B cell (primary cell): Measurements from ENCODE around the gene KCNC3. TPM values are rescaled to one million over a fixed set of nuclear protein-coding genes. Genes with fewer than 3 reads are reported as not detected.

Experiments
- ATAC-seq: fragments of 200-7000 bp; cut with Tn5 transposase; one replicate; pipeline ENCODE4 v1.10.0; 2021; ENCODE audit warnings: low read depth, mild to moderate bottlenecking, moderate number of reproducible peaks, moderate library complexity
- CTCF ChIA-PET: fragments of 350-600 bp; sonication (Branson Sonifier 250); formaldehyde crosslinking; loops from one replicate; lab custom pipeline; 2021; ENCODE audit warnings: antibody characterized with exemption, inconsistent platforms; lab: Charles Lee
- POLR2A ChIA-PET: fragments of 350-600 bp; sonication (Branson Sonifier 250); formaldehyde crosslinking; loops from one replicate; lab custom pipeline; 2021; ENCODE audit warnings: antibody characterized with exemption; lab: Charles Lee
- DNase-seq: peaks from one replicate; pipeline ENCODE4 v3.0.0; 2013
- H2AFZ ChIP-seq: 2 replicates; pipeline ENCODE4 v1.6.1; 2012; ENCODE audit warnings: mild to moderate bottlenecking, low read depth, low read length; ENCODE audit not compliant: insufficient read depth, poor library complexity, severe bottlenecking
- H3K27ac ChIP-seq, 2 donors: 1 replicate in 1 of 2; 2 replicates in 1 of 2; pipeline ENCODE4 v1.5.1; 2012 to 2013; ENCODE audit warnings: low read length in 2 of 2, mild to moderate bottlenecking in 2 of 2, moderate library complexity in 1 of 2
- H3K27me3 ChIP-seq, 4 experiments: fragments of 200-600 bp in 1 of 4; sonication (generic) in 1 of 4; replicated peaks in 1 of 4; 1 replicate in 2 of 4; 2 replicates in 2 of 4; pipeline versions ENCODE4 v1.6.1 to v1.7.0; 2013 to 2016; ENCODE audit warnings: low read length in 3 of 4, mild to moderate bottlenecking in 2 of 4, mixed read lengths in 1 of 4, moderate library complexity in 1 of 4; ENCODE audit not compliant: insufficient read depth in 4 of 4, control insufficient read depth in 3 of 4; ENCODE audit errors: control extremely low read depth in 1 of 4
- H3K36me3 ChIP-seq, 2 experiments: replicated peaks in 1 of 2; 1 replicate in 1 of 2; 2 replicates in 1 of 2; pipeline versions ENCODE4 v1.6.1 to v1.7.1; 2013; ENCODE audit warnings: low read length in 1 of 2; ENCODE audit not compliant: insufficient read depth in 2 of 2, control insufficient read depth in 1 of 2; ENCODE audit errors: control extremely low read depth in 1 of 2, extremely low read depth in 1 of 2
- H3K4me1 ChIP-seq, 2 donors: fragments of 200-600 bp in 1 of 2; sonication (generic) in 1 of 2; 1 replicate in 1 of 2; 2 replicates in 1 of 2; pipeline versions ENCODE4 v1.5.1 to v1.6.1; 2013 to 2017; ENCODE audit warnings: low read length in 2 of 2; ENCODE audit not compliant: control insufficient read depth in 2 of 2, insufficient read depth in 2 of 2
- H3K4me2 ChIP-seq: replicated peaks from 2 replicates; pipeline ENCODE3; 2012; ENCODE audit warnings: mild to moderate bottlenecking, low read depth, low read length; ENCODE audit not compliant: poor library complexity, severe bottlenecking
- H3K4me3 ChIP-seq, 5 experiments: fragments of 200-600 bp in 1 of 5; sonication (generic) in 1 of 5; 1 replicate in 3 of 5; 2 replicates in 2 of 5; pipeline versions ENCODE4 v1.5.1 to v1.7.0; 2011 to 2016; ENCODE audit warnings: low read length in 4 of 5, mild to moderate bottlenecking in 4 of 5, low read depth in 2 of 5, control low read depth in 1 of 5, moderate library complexity in 1 of 5; ENCODE audit not compliant: insufficient read depth in 1 of 5; ENCODE audit errors: control extremely low read depth in 1 of 5, extremely low read depth in 1 of 5
- H3K79me2 ChIP-seq: fragments of 200-600 bp; sonication (generic); one replicate; pipeline ENCODE4 v1.6.0; 2016; ENCODE audit warnings: low read length; ENCODE audit not compliant: control insufficient read depth, insufficient read depth
- H3K9ac ChIP-seq: fragments of 200-600 bp; sonication (generic); 2 replicates; pipeline ENCODE4 v1.6.1; 2017; ENCODE audit warnings: mild to moderate bottlenecking, low read length, moderate library complexity
- H3K9me3 ChIP-seq, 3 donors: one replicate each; pipeline versions ENCODE4 v1.6.1 to v1.7.1; 2013; ENCODE audit warnings: low read length in 2 of 3; ENCODE audit not compliant: control insufficient read depth in 2 of 3, insufficient read depth in 1 of 3; ENCODE audit errors: control extremely low read depth in 1 of 3
- H4K20me1 ChIP-seq: 2 replicates; pipeline ENCODE4 v1.6.0; 2012; ENCODE audit warnings: mild to moderate bottlenecking, low read length; ENCODE audit not compliant: insufficient read depth, control insufficient read depth, poor library complexity, severe bottlenecking
- H3K27ac Mint-ChIP-seq: one replicate; pipeline ENCODE4 v1.8.0; 2021; ENCODE audit warnings: mixed read lengths
- H3K27me3 Mint-ChIP-seq: one replicate; pipeline ENCODE4 v1.8.0; 2021; ENCODE audit warnings: mixed read lengths
- H3K4me1 Mint-ChIP-seq: one replicate; pipeline ENCODE4 v1.8.0; 2021; ENCODE audit warnings: mixed read lengths
- H3K4me3 Mint-ChIP-seq: one replicate; pipeline ENCODE4 v1.8.0; 2021; ENCODE audit warnings: mixed read lengths
- H3K9me3 Mint-ChIP-seq: one replicate; pipeline ENCODE4 v1.8.0; 2022; ENCODE audit warnings: mixed read lengths; ENCODE audit not compliant: insufficient read depth
- EZH2 ChIP-seq: IDR thresholded peaks from 2 replicates; pipeline ENCODE4 v1.6.1; 2012; ENCODE audit warnings: borderline replicate concordance, low read depth, mild to moderate bottlenecking, moderate library complexity, low read length; ENCODE audit not compliant: insufficient read depth, poor library complexity, severe bottlenecking
- WGBS: methylation state at CpG from one replicate; pipeline ENCODE4 v1.1.5; 2013; ENCODE audit warnings: missing lambda C conversion rate; ENCODE audit not compliant: insufficient coverage; 5-methylcytosine and 5-hydroxymethylcytosine counted together
- intact Hi-C: fragments of 100-400 bp; cut with micrococcal nuclease; formaldehyde crosslinking; loops from one replicate; pipeline ENCODE4 v1.10.0; 2022
- polyA plus RNA-seq: library from polyadenylated mRNA; depleted of rRNA; stranded (reverse); fragments of >200 nt; gene quantifications from 2 replicates; pipeline ENCODE4 v1.2.3, GENCODE V29; 2012
- total RNA-seq, 2 donors: library from RNA; stranded (reverse); fragments of 120-200 nt in 1 of 2; gene quantifications; 1 replicate in 1 of 2; 2 replicates in 1 of 2; pipeline versions ENCODE4 v1.2.3 to v1.2.4, GENCODE V29; 2013 to 2022
- TF ChIP-seq, protein P1 (sequence below): fragments of 200-600 bp; IDR thresholded peaks from one replicate; pipeline ENCODE4 v1.8.0; 2022; ENCODE audit warnings: antibody characterized with exemption, mild to moderate bottlenecking

KCNC3 gene
- total and polyA plus RNA-seq, 2 donors (not counting 1 experiment from before 2014, with no cell fraction given) = 12.3 to 23.0 TPM

DNA sequence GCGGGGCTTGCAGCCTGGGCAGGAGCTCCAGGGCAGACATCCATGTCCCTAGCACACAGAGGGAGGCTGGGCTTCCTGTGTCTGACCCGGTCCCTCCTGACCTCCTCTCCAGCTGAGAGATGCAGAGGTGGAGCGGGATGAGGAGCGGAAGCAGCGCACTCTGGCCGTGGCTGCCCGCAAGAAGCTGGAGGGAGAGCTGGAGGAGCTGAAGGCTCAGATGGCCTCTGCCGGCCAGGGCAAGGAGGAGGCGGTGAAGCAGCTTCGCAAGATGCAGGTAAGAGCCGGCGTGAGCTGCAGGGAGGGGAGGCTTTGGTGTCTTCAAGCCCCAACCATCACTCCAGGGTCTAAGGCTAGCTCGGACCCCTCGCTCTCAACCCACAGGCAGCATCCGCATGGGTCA, 38.4 kb downstream of the KCNC3 start:
- peaks cover 0 to 46% (median 4%) of the 10 kb centered on the region in 4 experiments for H3K27me3 ChIP-seq
- TF ChIP-seq, protein P1, sequence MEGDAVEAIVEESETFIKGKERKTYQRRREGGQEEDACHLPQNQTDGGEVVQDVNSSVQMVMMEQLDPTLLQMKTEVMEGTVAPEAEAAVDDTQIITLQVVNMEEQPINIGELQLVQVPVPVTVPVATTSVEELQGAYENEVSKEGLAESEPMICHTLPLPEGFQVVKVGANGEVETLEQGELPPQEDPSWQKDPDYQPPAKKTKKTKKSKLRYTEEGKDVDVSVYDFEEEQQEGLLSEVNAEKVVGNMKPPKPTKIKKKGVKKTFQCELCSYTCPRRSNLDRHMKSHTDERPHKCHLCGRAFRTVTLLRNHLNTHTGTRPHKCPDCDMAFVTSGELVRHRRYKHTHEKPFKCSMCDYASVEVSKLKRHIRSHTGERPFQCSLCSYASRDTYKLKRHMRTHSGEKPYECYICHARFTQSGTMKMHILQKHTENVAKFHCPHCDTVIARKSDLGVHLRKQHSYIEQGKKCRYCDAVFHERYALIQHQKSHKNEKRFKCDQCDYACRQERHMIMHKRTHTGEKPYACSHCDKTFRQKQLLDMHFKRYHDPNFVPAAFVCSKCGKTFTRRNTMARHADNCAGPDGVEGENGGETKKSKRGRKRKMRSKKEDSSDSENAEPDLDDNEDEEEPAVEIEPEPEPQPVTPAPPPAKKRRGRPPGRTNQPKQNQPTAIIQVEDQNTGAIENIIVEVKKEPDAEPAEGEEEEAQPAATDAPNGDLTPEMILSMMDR = no peak
- no peak for TF ChIP-seq EZH2
- Mint-ChIP-seq H3K27me3 (peaks cover 55% of the 10 kb centered on the region), H3K4me3 (no peak overlapping the region), H3K27ac (no peak overlapping the region), H3K4me1 (no peaks in the 10 kb centered on the region), H3K9me3 (peaks cover 14% of the 10 kb centered on the region)
- no peaks in the 10 kb centered on the region for H4K20me1 ChIP-seq
- H2AFZ ChIP-seq = no peak overlapping the region
- H3K4me1 ChIP-seq = no peaks in the 10 kb centered on the region
- H3K9me3 ChIP-seq = peaks cover under 1 to 47% (median 16%) of the 10 kb centered on the region in 3 donors
- no peak overlapping the region for H3K9ac ChIP-seq
- POLR2A ChIA-PET = no interaction called here
- CTCF ChIA-PET = no interaction called here
- no peak overlapping the region for H3K4me2 ChIP-seq
- 37% methylated on average over 4 of the region's 15 CpGs for WGBS
- intact Hi-C loops = no loop called here
- ATAC-seq (no peak), DNase-seq (no peak)
- no peak overlapping the region for H3K4me3 ChIP-seq
- H3K27ac ChIP-seq = no peak overlapping the region
- no peaks in the 10 kb centered on the region for H3K36me3 ChIP-seq
- H3K79me2 ChIP-seq = no peaks in the 10 kb centered on the region

DNA sequence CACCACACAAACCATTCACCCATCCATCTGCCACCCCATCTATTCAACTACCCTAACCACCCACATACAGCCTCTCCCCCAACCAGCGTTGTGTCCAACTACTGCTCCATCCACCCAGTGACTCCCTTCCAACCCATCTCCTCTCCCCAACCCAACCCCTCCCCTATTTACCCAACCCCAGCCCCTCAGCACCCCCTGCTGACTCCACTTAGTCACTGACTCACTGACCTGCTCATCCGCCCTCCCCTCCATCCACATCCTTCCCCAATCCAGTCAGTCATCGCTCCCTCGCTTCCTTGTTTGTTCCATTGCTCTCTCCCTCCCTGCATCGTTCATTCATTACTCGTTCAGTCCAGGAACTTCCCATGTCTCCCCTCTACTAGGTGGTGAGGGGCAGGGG, 39.2 kb downstream of the KCNC3 start:
- peaks cover 17% of the 10 kb centered on the region for H3K9me3 Mint-ChIP-seq
- no peak overlapping the region for H3K27ac Mint-ChIP-seq
- H3K27me3 Mint-ChIP-seq = peaks cover 59% of the 10 kb centered on the region

More for the DNA sequence above, 39.2 kb downstream of the KCNC3 start:
- WGBS = 33% methylated on average over 1 of the region's 6 CpGs
- Histone ChIP-seq H3K79me2 (no peaks in the 10 kb centered on the region), H3K36me3 (no peaks in the 10 kb centered on the region), H2AFZ (no peak overlapping the region), H3K27ac (no peak overlapping the region), H3K27me3 (peaks cover 0 to 46% (median 4%) of the 10 kb centered on the region in 4 experiments), H4K20me1 (no peaks in the 10 kb centered on the region), H3K4me3 (no peak overlapping the region), H3K9ac (no peak overlapping the region), H3K9me3 (peaks cover 2 to 48% (median 21%) of the 10 kb centered on the region in 3 donors), H3K4me2 (no peak overlapping the region), H3K4me1 (no peaks in the 10 kb centered on the region)
- H3K4me3 Mint-ChIP-seq = no peak overlapping the region
- TF ChIP-seq, protein P1 = no peak
- no peak for TF ChIP-seq EZH2
- POLR2A ChIA-PET = no interaction called here
- DNase-seq = no peak
- H3K4me1 Mint-ChIP-seq = no peaks in the 10 kb centered on the region
- intact Hi-C loops = no loop called here
- no peak for ATAC-seq
- CTCF ChIA-PET = no interaction called here
